HG03378 (cell line): ENCODE results near the gene NECAB3.
A peak's percentile ranks its signal among the peaks of the same experiment; 100 is the strongest.

Experiments
- ATAC-seq: cut with Tn5 transposase; IDR thresholded peaks from one replicate; pipeline ENCODE4 v1.9.1; 2021; ENCODE audit warnings: mild to moderate bottlenecking, moderate library complexity; ENCODE audit not compliant: unreplicated experiment

The NECAB3 gene

GRCh38 chr20:33666293-33667244 lies 7.7 kb downstream of the NECAB3 start, which contains the start of gene ACTL10:
TSS of gene ACTL10 (plus strand) at chr20:33666943. CDS start at chr20:33667498, 555 bp downstream.
- ATAC-seq: peak; percentile 57

- ATAC-seq: no peak
Observed at GRCh38 chr20:33664762-33665144, 9.5 kb downstream of the NECAB3 start.

GRCh38 chr20:33664085-33664761 lies 10.0 kb downstream of the NECAB3 start:
- ATAC-seq: no peak

- no peak for ATAC-seq
Observed at GRCh38 chr20:33663161-33664084, 10.8 kb downstream of the NECAB3 start.

- no peak for ATAC-seq
Observed at GRCh38 chr20:33662172-33662571, 12.1 kb downstream of the NECAB3 start, which contains the start of gene C20orf144. TSS of gene C20orf144 (plus strand) at chr20:33662327. CDS start at chr20:33662346, 19 bp downstream.

- ATAC-seq: no peak
Observed at GRCh38 chr20:33660685-33661058, 13.6 kb downstream of the NECAB3 start.

GRCh38 chr20:33660035-33660684 lies 14.1 kb downstream of the NECAB3 start:
- no peak for ATAC-seq

GRCh38 chr20:33659341-33660034 lies 14.7 kb downstream of the NECAB3 start:
- no peak for ATAC-seq

- ATAC-seq: no peak
Observed at GRCh38 chr20:33658929-33659328, 15.3 kb downstream of the NECAB3 start.

- ATAC-seq: no peak
Observed at GRCh38 chr20:33658510-33658909, 15.7 kb downstream of the NECAB3 start.

GRCh38 chr20:33657704-33658095 lies 16.5 kb downstream of the NECAB3 start:
- ATAC-seq: no peak

- no peak for ATAC-seq
Observed at GRCh38 chr20:33656783-33657703, 17.2 kb downstream of the NECAB3 start.

GRCh38 chr20:33656010-33656782 lies 18.0 kb downstream of the NECAB3 start:
- no peak for ATAC-seq

GRCh38 chr20:33655164-33655563 lies 19.1 kb downstream of the NECAB3 start:
- no peak for ATAC-seq

GRCh38 chr20:33654680-33655161 lies 19.5 kb downstream of the NECAB3 start:
- ATAC-seq: no peak

GRCh38 chr20:33653900-33654596 lies 20.2 kb downstream of the NECAB3 start:
- ATAC-seq: no peak
